Keratinocyte (primary cell): ENCODE measurements around the gene ZNF425. TPM values are rescaled to one million over a fixed set of nuclear protein-coding genes. Genes with fewer than 3 reads are reported as not detected.
"Not testable (repeated sequence)": the region's sequence is repeated elsewhere in the genome, so short reads cannot be mapped to it uniquely, and the experiment has no call there.

Experiments used
- DNase-seq: peaks from one replicate; pipeline ENCODE4 v3.0.0-alpha.2; 2011; ENCODE audit warnings: low read depth, missing footprints, low spot score
- FAIRE-seq: peaks from 2 replicates; lab custom pipeline; 2011; peaks lifted over from hg19 to GRCh38; lab: Jason Lieb, UNC
- H2AFZ ChIP-seq: 2 replicates; pipeline ENCODE4 v1.6.0; 2012; ENCODE audit warnings: low read length, control low read depth, inconsistent platforms; ENCODE audit not compliant: control insufficient read depth
- H3K27ac ChIP-seq: 2 replicates; pipeline ENCODE4 v1.5.1; 2011; ENCODE audit warnings: low read length; ENCODE audit not compliant: control insufficient read depth, insufficient read depth
- H3K27me3 ChIP-seq: 3 replicates; pipeline ENCODE4 v1.6.0; 2011; ENCODE audit warnings: low read length; ENCODE audit not compliant: control insufficient read depth, insufficient read depth; ENCODE audit errors: extremely low read depth
- H3K36me3 ChIP-seq, 2 experiments: 2 replicates in 1 of 2; 3 replicates in 1 of 2; pipeline ENCODE4 v1.5.1; 2011; ENCODE audit warnings: low read length in 2 of 2, mild to moderate bottlenecking in 1 of 2; ENCODE audit not compliant: control insufficient read depth in 2 of 2, insufficient read depth in 2 of 2; ENCODE audit errors: extremely low read depth in 1 of 2
- H3K4me1 ChIP-seq: 3 replicates; pipeline ENCODE4 v1.5.1; 2011; ENCODE audit warnings: low read length; ENCODE audit not compliant: control insufficient read depth, insufficient read depth; ENCODE audit errors: extremely low read depth
- H3K4me2 ChIP-seq: 3 replicates; pipeline ENCODE4 v1.6.0; 2011; ENCODE audit warnings: low read depth, low read length; ENCODE audit not compliant: control insufficient read depth, insufficient read depth; ENCODE audit errors: extremely low read depth
- H3K4me3 ChIP-seq, 3 experiments: fragments of 200-600 bp in 1 of 3; sonication (generic) in 1 of 3; 2 replicates in 2 of 3; 3 replicates in 1 of 3; pipeline ENCODE4 v1.5.1; 2011 to 2016; ENCODE audit warnings: low read length in 3 of 3, mild to moderate bottlenecking in 3 of 3, control low read depth in 2 of 3, inconsistent platforms in 1 of 3, low read depth in 1 of 3, mixed read lengths in 1 of 3, mixed run types in 1 of 3, moderate library complexity in 1 of 3; ENCODE audit not compliant: control insufficient read depth in 2 of 3, insufficient read depth in 2 of 3; ENCODE audit errors: extremely low read depth in 1 of 3
- H3K79me2 ChIP-seq: 2 replicates; pipeline ENCODE4 v1.6.0; 2012; ENCODE audit warnings: low read length; ENCODE audit not compliant: control insufficient read depth, insufficient read depth
- H3K9ac ChIP-seq: 3 replicates; pipeline ENCODE4 v1.6.0; 2011; ENCODE audit warnings: low read length; ENCODE audit not compliant: control insufficient read depth, insufficient read depth; ENCODE audit errors: extremely low read depth
- H3K9me1 ChIP-seq: 3 replicates; pipeline ENCODE4 v1.6.0; 2011; ENCODE audit warnings: low read length; ENCODE audit not compliant: control insufficient read depth, insufficient read depth; ENCODE audit errors: extremely low read depth
- H3K9me3 ChIP-seq: 2 replicates; pipeline ENCODE4 v1.5.1; 2012; ENCODE audit warnings: low read depth, low read length; ENCODE audit not compliant: control insufficient read depth
- H4K20me1 ChIP-seq: 3 replicates; pipeline ENCODE4 v1.6.0; 2011; ENCODE audit warnings: low read length; ENCODE audit not compliant: control insufficient read depth, insufficient read depth; ENCODE audit errors: extremely low read depth
- EZH2 ChIP-seq: IDR thresholded peaks from one replicate; pipeline ENCODE4 v1.6.1; 2012; ENCODE audit warnings: inconsistent platforms, mild to moderate bottlenecking, low read length, moderate library complexity
- dilution Hi-C: fragments of 300-500 bp; cut with MboI; formaldehyde crosslinking; loops from one replicate; pipeline ENCODE4 v1.7.0; 2020; ENCODE audit warnings: low sequenced_read_pairs; ENCODE audit not compliant: extremely low pct_ligation_motif_present
- polyA plus RNA-seq, 5 experiments: library from polyadenylated mRNA; depleted of rRNA in 3 of 5; stranded (reverse) in 3 of 5; stranded (forward) in 1 of 5; unstranded in 1 of 5; fragments of >200 nt; gene quantifications; 1 replicate in 1 of 5; 2 replicates in 3 of 5; 3 replicates in 1 of 5; pipeline versions ENCODE4 v1.2.1 to v1.2.3, GENCODE V29; 2011 to 2012; ENCODE audit warnings: missing spikeins in 2 of 5, low read depth in 1 of 5, low replicate concordance in 1 of 5
- TF ChIP-seq, protein P1 (sequence below), 3 experiments: IDR thresholded peaks in 1 of 3; conservative IDR thresholded peaks in 1 of 3; optimal IDR thresholded peaks in 1 of 3; 2 replicates in 2 of 3; 3 replicates in 1 of 3; pipeline versions ENCODE3 to v1.5.1; 2011; ENCODE audit warnings: low read length in 3 of 3, mild to moderate bottlenecking in 3 of 3, moderate library complexity in 2 of 3, control low read depth in 1 of 3, inconsistent platforms in 1 of 3; ENCODE audit not compliant: insufficient read depth in 2 of 3; ENCODE audit errors: extremely low read depth in 1 of 3

Gene ZNF425
- polyA plus RNA-seq, 1 donor (not counting 4 experiments of a cell fraction or from before 2014, with no cell fraction given), result 1.8 TPM

DNA sequence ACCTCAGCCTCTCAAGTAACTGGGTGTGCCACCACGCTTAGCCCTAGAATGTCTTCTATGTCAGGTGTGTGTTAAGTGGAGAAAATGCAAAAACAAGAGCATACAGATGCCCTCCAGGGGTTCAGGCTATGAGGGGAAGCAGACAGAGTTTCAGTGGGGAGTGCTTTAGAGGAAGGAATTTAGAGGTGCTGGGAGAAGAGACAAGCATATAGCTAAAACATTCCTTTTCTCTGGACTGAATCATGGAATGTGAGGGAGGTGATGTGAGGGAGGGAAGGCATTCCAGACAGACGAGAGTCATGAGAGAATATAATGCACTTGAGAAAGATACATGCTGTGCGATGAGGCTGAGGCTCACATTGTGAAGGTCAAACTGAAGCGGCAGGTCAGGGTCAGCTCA, 29.0 kb downstream of the ZNF425 start:
- Histone ChIP-seq H3K9me1 (no peaks in the 10 kb centered on the region), H3K4me1 (no peaks in the 10 kb centered on the region), H3K79me2 (no peaks in the 10 kb centered on the region), H3K9ac (no peak overlapping the region), H3K27ac (no peak overlapping the region), H3K4me3 (no peak overlapping the region), H3K36me3 (no peaks in the 10 kb centered on the region), H4K20me1 (no peaks in the 10 kb centered on the region), H2AFZ (no peak overlapping the region), H3K4me2 (no peak overlapping the region), H3K27me3 (no peaks in the 10 kb centered on the region), H3K9me3 (no peaks in the 10 kb centered on the region)
- FAIRE-seq, result no peak
- dilution Hi-C loops, result no loop called here
- TF ChIP-seq EZH2, result no peak
- TF ChIP-seq, protein P1, sequence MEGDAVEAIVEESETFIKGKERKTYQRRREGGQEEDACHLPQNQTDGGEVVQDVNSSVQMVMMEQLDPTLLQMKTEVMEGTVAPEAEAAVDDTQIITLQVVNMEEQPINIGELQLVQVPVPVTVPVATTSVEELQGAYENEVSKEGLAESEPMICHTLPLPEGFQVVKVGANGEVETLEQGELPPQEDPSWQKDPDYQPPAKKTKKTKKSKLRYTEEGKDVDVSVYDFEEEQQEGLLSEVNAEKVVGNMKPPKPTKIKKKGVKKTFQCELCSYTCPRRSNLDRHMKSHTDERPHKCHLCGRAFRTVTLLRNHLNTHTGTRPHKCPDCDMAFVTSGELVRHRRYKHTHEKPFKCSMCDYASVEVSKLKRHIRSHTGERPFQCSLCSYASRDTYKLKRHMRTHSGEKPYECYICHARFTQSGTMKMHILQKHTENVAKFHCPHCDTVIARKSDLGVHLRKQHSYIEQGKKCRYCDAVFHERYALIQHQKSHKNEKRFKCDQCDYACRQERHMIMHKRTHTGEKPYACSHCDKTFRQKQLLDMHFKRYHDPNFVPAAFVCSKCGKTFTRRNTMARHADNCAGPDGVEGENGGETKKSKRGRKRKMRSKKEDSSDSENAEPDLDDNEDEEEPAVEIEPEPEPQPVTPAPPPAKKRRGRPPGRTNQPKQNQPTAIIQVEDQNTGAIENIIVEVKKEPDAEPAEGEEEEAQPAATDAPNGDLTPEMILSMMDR (optimal IDR thresholded peaks at IDR 0.05 in 1 of 3, IDR thresholded peaks at IDR 0.05 in 1 of 3, conservative IDR thresholded peaks at IDR 0.05 in 1 of 3; ENCODE audit: extremely low read depth in 1 of 3, insufficient read depth in 2 of 3, low read length in 3 of 3), result no peak
- DNase-seq, result no peak

DNA sequence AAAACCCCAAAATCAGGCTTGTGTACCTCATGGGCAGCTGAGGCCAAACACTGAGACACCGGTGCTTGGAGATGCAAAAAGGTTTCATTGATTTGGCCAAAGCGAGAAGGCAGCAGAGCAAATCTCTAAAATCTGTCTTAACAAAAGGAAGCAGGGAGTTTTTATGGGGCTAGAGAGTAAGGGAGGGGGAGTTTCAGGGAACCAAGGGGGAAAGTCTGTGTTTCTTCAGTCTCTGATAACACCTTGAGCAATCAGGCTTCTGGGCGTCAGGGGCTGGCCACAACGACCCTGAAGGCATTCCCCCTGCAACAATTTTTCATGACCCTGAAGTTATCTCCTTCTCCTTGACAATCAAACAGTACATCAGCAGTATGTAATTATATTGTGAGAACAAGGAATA, 32.9 kb downstream of the ZNF425 start:
- no peaks in the 10 kb centered on the region for H4K20me1 ChIP-seq
- H2AFZ ChIP-seq, result no peak overlapping the region
- no peak overlapping the region for H3K27ac ChIP-seq
- no peaks in the 10 kb centered on the region for H3K27me3 ChIP-seq
- no peak overlapping the region for H3K4me2 ChIP-seq
- peaks cover 15% of the 10 kb centered on the region for H3K79me2 ChIP-seq
- no peaks in the 10 kb centered on the region for H3K9me3 ChIP-seq
- DNase-seq, result no peak
- no peak overlapping the region for H3K9ac ChIP-seq
- dilution Hi-C loops, result no loop called here
- no peaks in the 10 kb centered on the region for H3K36me3 ChIP-seq
- no peaks in the 10 kb centered on the region for H3K4me1 ChIP-seq
- no peak overlapping the region for H3K4me3 ChIP-seq
- TF ChIP-seq, protein P1 (optimal IDR thresholded peaks at IDR 0.05 in 1 of 3, IDR thresholded peaks at IDR 0.05 in 1 of 3, conservative IDR thresholded peaks at IDR 0.05 in 1 of 3; ENCODE audit: extremely low read depth in 1 of 3, insufficient read depth in 2 of 3, low read length in 3 of 3), result no peak
- no peak for TF ChIP-seq EZH2
- no peaks in the 10 kb centered on the region for H3K9me1 ChIP-seq
- no peak for FAIRE-seq

DNA sequence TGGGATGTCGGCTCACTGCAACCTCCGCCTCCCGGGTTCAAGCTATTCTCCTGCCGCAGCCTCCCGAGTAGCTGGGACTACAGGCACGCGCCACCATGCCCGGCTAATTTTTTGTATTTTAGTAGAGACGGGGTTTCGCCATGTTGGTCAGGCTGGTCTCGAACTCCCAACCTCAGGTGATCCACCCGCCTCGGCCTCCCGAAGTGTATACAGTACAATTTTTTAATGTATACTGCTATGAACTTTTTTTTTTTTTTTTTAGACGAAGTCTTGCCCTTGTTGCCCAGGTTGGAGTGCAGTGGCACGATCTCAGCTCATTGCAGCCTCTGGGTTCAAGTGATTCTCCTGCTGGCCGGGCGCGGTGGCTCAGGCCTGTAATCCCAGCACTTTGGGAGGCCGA, 33.9 kb downstream of the ZNF425 start:
- H3K9me1 ChIP-seq, H2AFZ ChIP-seq, dilution Hi-C loops, H3K27ac ChIP-seq, H3K4me3 ChIP-seq, H3K9me3 ChIP-seq, FAIRE-seq, DNase-seq, H3K27me3 ChIP-seq, H3K4me1 ChIP-seq, H3K4me2 ChIP-seq, H3K9ac ChIP-seq, H3K36me3 ChIP-seq, H4K20me1 ChIP-seq: not testable (repeated sequence)
- peaks cover 20% of the 10 kb centered on the region for H3K79me2 ChIP-seq
